Keratinocyte (primary cell): ENCODE data around the gene EXOC6B. TPM values are rescaled to one million over a fixed set of nuclear protein-coding genes. Genes with fewer than 3 reads are reported as not detected.

ENCODE experiments used
- DNase-seq: peaks from one replicate; pipeline ENCODE4 v3.0.0-alpha.2; 2011; ENCODE audit warnings: low read depth, missing footprints, low spot score
- FAIRE-seq: peaks from 2 replicates; lab custom pipeline; 2011; peaks lifted over from hg19 to GRCh38; lab: Jason Lieb, UNC
- H2AFZ ChIP-seq: 2 replicates; pipeline ENCODE4 v1.6.0; 2012; ENCODE audit warnings: low read length, control low read depth, inconsistent platforms; ENCODE audit not compliant: control insufficient read depth
- H3K27ac ChIP-seq: 2 replicates; pipeline ENCODE4 v1.5.1; 2011; ENCODE audit warnings: low read length; ENCODE audit not compliant: control insufficient read depth, insufficient read depth
- H3K27me3 ChIP-seq: 3 replicates; pipeline ENCODE4 v1.6.0; 2011; ENCODE audit warnings: low read length; ENCODE audit not compliant: control insufficient read depth, insufficient read depth; ENCODE audit errors: extremely low read depth
- H3K36me3 ChIP-seq, 2 experiments: 2 replicates in 1 of 2; 3 replicates in 1 of 2; pipeline ENCODE4 v1.5.1; 2011; ENCODE audit warnings: low read length in 2 of 2, mild to moderate bottlenecking in 1 of 2; ENCODE audit not compliant: control insufficient read depth in 2 of 2, insufficient read depth in 2 of 2; ENCODE audit errors: extremely low read depth in 1 of 2
- H3K4me1 ChIP-seq: 3 replicates; pipeline ENCODE4 v1.5.1; 2011; ENCODE audit warnings: low read length; ENCODE audit not compliant: control insufficient read depth, insufficient read depth; ENCODE audit errors: extremely low read depth
- H3K4me2 ChIP-seq: 3 replicates; pipeline ENCODE4 v1.6.0; 2011; ENCODE audit warnings: low read depth, low read length; ENCODE audit not compliant: control insufficient read depth, insufficient read depth; ENCODE audit errors: extremely low read depth
- H3K4me3 ChIP-seq, 3 experiments: fragments of 200-600 bp in 1 of 3; sonication (generic) in 1 of 3; 2 replicates in 2 of 3; 3 replicates in 1 of 3; pipeline ENCODE4 v1.5.1; 2011 to 2016; ENCODE audit warnings: low read length in 3 of 3, mild to moderate bottlenecking in 3 of 3, control low read depth in 2 of 3, inconsistent platforms in 1 of 3, low read depth in 1 of 3, mixed read lengths in 1 of 3, mixed run types in 1 of 3, moderate library complexity in 1 of 3; ENCODE audit not compliant: control insufficient read depth in 2 of 3, insufficient read depth in 2 of 3; ENCODE audit errors: extremely low read depth in 1 of 3
- H3K79me2 ChIP-seq: 2 replicates; pipeline ENCODE4 v1.6.0; 2012; ENCODE audit warnings: low read length; ENCODE audit not compliant: control insufficient read depth, insufficient read depth
- H3K9ac ChIP-seq: 3 replicates; pipeline ENCODE4 v1.6.0; 2011; ENCODE audit warnings: low read length; ENCODE audit not compliant: control insufficient read depth, insufficient read depth; ENCODE audit errors: extremely low read depth
- H3K9me1 ChIP-seq: 3 replicates; pipeline ENCODE4 v1.6.0; 2011; ENCODE audit warnings: low read length; ENCODE audit not compliant: control insufficient read depth, insufficient read depth; ENCODE audit errors: extremely low read depth
- H3K9me3 ChIP-seq: 2 replicates; pipeline ENCODE4 v1.5.1; 2012; ENCODE audit warnings: low read depth, low read length; ENCODE audit not compliant: control insufficient read depth
- H4K20me1 ChIP-seq: 3 replicates; pipeline ENCODE4 v1.6.0; 2011; ENCODE audit warnings: low read length; ENCODE audit not compliant: control insufficient read depth, insufficient read depth; ENCODE audit errors: extremely low read depth
- EZH2 ChIP-seq: IDR thresholded peaks from one replicate; pipeline ENCODE4 v1.6.1; 2012; ENCODE audit warnings: inconsistent platforms, mild to moderate bottlenecking, low read length, moderate library complexity
- dilution Hi-C: fragments of 300-500 bp; cut with MboI; formaldehyde crosslinking; loops from one replicate; pipeline ENCODE4 v1.7.0; 2020; ENCODE audit warnings: low sequenced_read_pairs; ENCODE audit not compliant: extremely low pct_ligation_motif_present
- polyA plus RNA-seq, 5 experiments: library from polyadenylated mRNA; depleted of rRNA in 3 of 5; stranded (reverse) in 3 of 5; stranded (forward) in 1 of 5; unstranded in 1 of 5; fragments of >200 nt; gene quantifications; 1 replicate in 1 of 5; 2 replicates in 3 of 5; 3 replicates in 1 of 5; pipeline versions ENCODE4 v1.2.1 to v1.2.3, GENCODE V29; 2011 to 2012; ENCODE audit warnings: missing spikeins in 2 of 5, low read depth in 1 of 5, low replicate concordance in 1 of 5
- TF ChIP-seq, protein P1 (sequence below), 3 experiments: IDR thresholded peaks in 1 of 3; conservative IDR thresholded peaks in 1 of 3; optimal IDR thresholded peaks in 1 of 3; 2 replicates in 2 of 3; 3 replicates in 1 of 3; pipeline versions ENCODE3 to v1.5.1; 2011; ENCODE audit warnings: low read length in 3 of 3, mild to moderate bottlenecking in 3 of 3, moderate library complexity in 2 of 3, control low read depth in 1 of 3, inconsistent platforms in 1 of 3; ENCODE audit not compliant: insufficient read depth in 2 of 3; ENCODE audit errors: extremely low read depth in 1 of 3

Gene EXOC6B
- polyA plus RNA-seq, 1 donor (not counting 4 experiments of a cell fraction or from before 2014, with no cell fraction given): 37.3 TPM

DNA sequence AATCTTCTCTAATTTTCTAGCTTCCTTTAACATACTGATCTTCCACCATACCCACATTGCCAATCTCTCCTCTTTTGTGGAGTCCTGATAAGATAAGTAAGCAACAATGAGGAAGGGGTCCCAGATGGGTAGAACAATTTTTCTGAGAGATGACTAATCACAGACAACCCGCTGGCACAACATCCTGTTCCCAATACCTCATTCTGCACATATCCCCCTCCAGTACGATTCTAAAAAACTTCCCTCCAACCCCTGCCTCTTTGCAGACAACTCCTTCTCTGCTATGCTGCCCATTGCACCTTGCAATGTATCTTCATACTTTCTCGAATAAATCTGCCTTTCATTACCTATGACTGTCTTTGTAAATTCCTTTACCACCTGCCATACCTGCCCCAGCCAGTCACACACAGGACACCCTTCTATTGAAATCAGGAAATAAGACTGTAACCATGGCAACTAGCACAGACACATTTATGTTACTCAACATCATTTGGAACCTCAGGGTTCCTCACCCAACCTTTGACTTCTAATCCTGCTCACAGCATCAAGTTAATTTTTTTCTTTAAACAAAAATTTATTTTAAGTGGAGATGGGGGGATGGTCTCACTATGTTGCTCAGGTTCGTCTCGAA lies 7.4 kb upstream of the EXOC6B start:
- dilution Hi-C loops: no loop called here
- TF ChIP-seq, protein P1, sequence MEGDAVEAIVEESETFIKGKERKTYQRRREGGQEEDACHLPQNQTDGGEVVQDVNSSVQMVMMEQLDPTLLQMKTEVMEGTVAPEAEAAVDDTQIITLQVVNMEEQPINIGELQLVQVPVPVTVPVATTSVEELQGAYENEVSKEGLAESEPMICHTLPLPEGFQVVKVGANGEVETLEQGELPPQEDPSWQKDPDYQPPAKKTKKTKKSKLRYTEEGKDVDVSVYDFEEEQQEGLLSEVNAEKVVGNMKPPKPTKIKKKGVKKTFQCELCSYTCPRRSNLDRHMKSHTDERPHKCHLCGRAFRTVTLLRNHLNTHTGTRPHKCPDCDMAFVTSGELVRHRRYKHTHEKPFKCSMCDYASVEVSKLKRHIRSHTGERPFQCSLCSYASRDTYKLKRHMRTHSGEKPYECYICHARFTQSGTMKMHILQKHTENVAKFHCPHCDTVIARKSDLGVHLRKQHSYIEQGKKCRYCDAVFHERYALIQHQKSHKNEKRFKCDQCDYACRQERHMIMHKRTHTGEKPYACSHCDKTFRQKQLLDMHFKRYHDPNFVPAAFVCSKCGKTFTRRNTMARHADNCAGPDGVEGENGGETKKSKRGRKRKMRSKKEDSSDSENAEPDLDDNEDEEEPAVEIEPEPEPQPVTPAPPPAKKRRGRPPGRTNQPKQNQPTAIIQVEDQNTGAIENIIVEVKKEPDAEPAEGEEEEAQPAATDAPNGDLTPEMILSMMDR (optimal IDR thresholded peaks at IDR 0.05 in 1 of 3, IDR thresholded peaks at IDR 0.05 in 1 of 3, conservative IDR thresholded peaks at IDR 0.05 in 1 of 3; ENCODE audit: extremely low read depth in 1 of 3, insufficient read depth in 2 of 3, low read length in 3 of 3): no peak
- no peak for TF ChIP-seq EZH2
- no peaks in the 10 kb centered on the region for H3K79me2 ChIP-seq
- H3K4me2 ChIP-seq: no peak overlapping the region
- H3K9me1 ChIP-seq: no peaks in the 10 kb centered on the region
- H3K9ac ChIP-seq: no peak overlapping the region
- H2AFZ ChIP-seq: no peak overlapping the region
- no peaks in the 10 kb centered on the region for H3K27me3 ChIP-seq
- no peak for FAIRE-seq
- no peaks in the 10 kb centered on the region for H3K9me3 ChIP-seq
- no peak overlapping the region for H3K4me3 ChIP-seq
- no peaks in the 10 kb centered on the region for H4K20me1 ChIP-seq
- no peak overlapping the region for H3K27ac ChIP-seq
- no peaks in the 10 kb centered on the region for H3K36me3 ChIP-seq
- no peak for DNase-seq
- peaks cover 11% of the 10 kb centered on the region for H3K4me1 ChIP-seq

DNA sequence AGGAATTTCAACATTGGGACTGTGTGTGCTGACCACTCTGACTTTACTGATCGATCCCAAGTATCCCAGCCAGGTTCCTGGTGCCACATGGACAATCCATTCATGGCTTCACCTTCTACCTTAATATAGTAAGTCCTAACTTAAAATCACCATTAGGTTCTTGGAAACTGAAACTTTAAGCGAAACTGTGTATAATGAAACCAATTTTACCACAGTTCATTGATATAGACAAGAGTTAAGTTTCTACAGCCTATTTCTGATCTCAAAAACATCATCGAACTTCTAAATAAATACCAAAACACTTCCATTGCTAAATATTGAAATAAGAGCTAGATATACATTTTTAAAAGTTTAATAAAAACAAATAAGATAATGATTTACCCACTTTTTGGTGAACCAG lies 4.4 kb upstream of the EXOC6B start:
- H3K79me2 ChIP-seq: peaks cover 2% of the 10 kb centered on the region
- no peak overlapping the region for H3K4me2 ChIP-seq
- no peaks in the 10 kb centered on the region for H3K36me3 ChIP-seq
- DNase-seq: no peak
- FAIRE-seq: no peak
- no peaks in the 10 kb centered on the region for H4K20me1 ChIP-seq
- no peak overlapping the region for H3K4me3 ChIP-seq
- H3K4me1 ChIP-seq: peaks cover 32% of the 10 kb centered on the region
- H3K27ac ChIP-seq: no peak overlapping the region
- H3K9me1 ChIP-seq: no peaks in the 10 kb centered on the region
- TF ChIP-seq, protein P1 (optimal IDR thresholded peaks at IDR 0.05 in 1 of 3, IDR thresholded peaks at IDR 0.05 in 1 of 3, conservative IDR thresholded peaks at IDR 0.05 in 1 of 3; ENCODE audit: extremely low read depth in 1 of 3, insufficient read depth in 2 of 3, low read length in 3 of 3): no peak
- no peak for TF ChIP-seq EZH2
- no peak overlapping the region for H3K9ac ChIP-seq
- no peaks in the 10 kb centered on the region for H3K9me3 ChIP-seq
- H3K27me3 ChIP-seq: no peaks in the 10 kb centered on the region
- dilution Hi-C loops: no loop called here
- H2AFZ ChIP-seq: no peak overlapping the region
